Endodermal cell (in vitro differentiated cells): ENCODE results near the gene SMOC2. TPM values are rescaled to one million over a fixed set of nuclear protein-coding genes. Genes with fewer than 3 reads are reported as not detected.

Source experiments
- DNase-seq: peaks from one replicate; pipeline ENCODE4 v3.0.0-alpha.2; 2017
- H3K27ac ChIP-seq: 2 replicates; pipeline ENCODE4 v1.5.1; 2013; ENCODE audit warnings: mild to moderate bottlenecking, low read depth, low read length, moderate library complexity
- H3K27me3 ChIP-seq: 2 replicates; pipeline ENCODE4 v1.6.1; 2013; ENCODE audit warnings: mild to moderate bottlenecking, low read length, moderate library complexity; ENCODE audit not compliant: insufficient read depth, control insufficient read depth, poor library complexity, severe bottlenecking
- H3K36me3 ChIP-seq: 2 replicates; pipeline ENCODE4 v1.7.0; 2013; ENCODE audit warnings: mild to moderate bottlenecking, low read length, moderate library complexity; ENCODE audit not compliant: control insufficient read depth, insufficient read depth
- H3K4me1 ChIP-seq: one replicate; pipeline ENCODE4 v1.7.0; 2013; ENCODE audit warnings: low read length; ENCODE audit not compliant: control insufficient read depth, insufficient read depth
- H3K4me3 ChIP-seq: 2 replicates; pipeline ENCODE4 v1.5.1; 2013; ENCODE audit warnings: mild to moderate bottlenecking, low read length, moderate library complexity
- H3K9ac ChIP-seq: 2 replicates; pipeline ENCODE4 v1.6.1; 2013; ENCODE audit warnings: mild to moderate bottlenecking, low read length, moderate library complexity; ENCODE audit not compliant: poor library complexity, severe bottlenecking; ENCODE audit errors: extremely low read depth
- H3K9me3 ChIP-seq: 2 replicates; pipeline ENCODE4 v1.6.1; 2013; ENCODE audit warnings: mild to moderate bottlenecking, low read length, moderate library complexity; ENCODE audit not compliant: control insufficient read depth
- H3K27ac Mint-ChIP-seq: 2 replicates; pipeline ENCODE4 v1.8.0; 2020; ENCODE audit warnings: mixed read lengths
- H3K27me3 Mint-ChIP-seq: 2 replicates; pipeline ENCODE4 v1.8.0; 2021; ENCODE audit warnings: mild to moderate bottlenecking, mixed read lengths; ENCODE audit not compliant: insufficient read depth
- H3K36me3 Mint-ChIP-seq: 2 replicates; pipeline ENCODE4 v1.8.0; 2020; ENCODE audit warnings: low read depth, mixed read lengths
- H3K4me1 Mint-ChIP-seq: 2 replicates; pipeline ENCODE4 v1.8.0; 2020; ENCODE audit warnings: mixed read lengths
- H3K4me3 Mint-ChIP-seq: 2 replicates; pipeline ENCODE4 v1.8.0; 2020; ENCODE audit warnings: mild to moderate bottlenecking, moderate library complexity, mixed read lengths
- H3K9me3 Mint-ChIP-seq: 2 replicates; pipeline ENCODE4 v1.8.0; 2020; ENCODE audit warnings: mild to moderate bottlenecking, mixed read lengths
- WGBS, 2 experiments: methylation state at CpG; one replicate each; pipeline versions ENCODE4 v1.1.5 to v1.1.7; 2013; ENCODE audit warnings: missing lambda C conversion rate in 2 of 2, mixed read lengths in 1 of 2; ENCODE audit not compliant: insufficient coverage in 1 of 2, insufficient read length in 1 of 2; 5-methylcytosine and 5-hydroxymethylcytosine counted together
- total RNA-seq, 2 donors: library from RNA; stranded (reverse); fragmentation: NEBNext Ultra II Directional in 1 of 2; extraction: Animal tissue kit (Norgen Biotek cat#: 25700) in 1 of 2; gene quantifications; 2 replicates in 1 of 2; 3 replicates in 1 of 2; pipeline ENCODE4 v1.2.1, GENCODE V29; 2021
- TF ChIP-seq, protein P1 (sequence below): fragments of 200-600 bp; sonication (generic); conservative IDR thresholded peaks from 2 replicates; pipeline ENCODE4 v1.5.0; 2021; ENCODE audit warnings: antibody characterized with exemption, mild to moderate bottlenecking

The SMOC2 gene
- total RNA-seq, 2 donors from 2014 or later, result 0.20 TPM; not detected in 1

GRCh38 chr6:168475188-168476013, 34.4 kb downstream of the SMOC2 start:
- Mint-ChIP-seq H3K27me3 (peaks cover 2% of the 10 kb centered on the region), H3K27ac (no peak overlapping the region), H3K4me1 (no peaks in the 10 kb centered on the region), H3K9me3 (peaks cover 2% of the 10 kb centered on the region), H3K4me3 (no peak overlapping the region), H3K36me3 (no peaks in the 10 kb centered on the region)
- no peak for DNase-seq
- H3K36me3 ChIP-seq, result no peaks in the 10 kb centered on the region
- no peaks in the 10 kb centered on the region for H3K9me3 ChIP-seq
- H3K4me3 ChIP-seq, result no peak overlapping the region
- H3K9ac ChIP-seq, result no peak overlapping the region
- WGBS, 2 experiments, result 91% methylated on average over 7 to 26 of the region's 26 CpGs
- H3K4me1 ChIP-seq, result no peaks in the 10 kb centered on the region
- TF ChIP-seq, protein P1, sequence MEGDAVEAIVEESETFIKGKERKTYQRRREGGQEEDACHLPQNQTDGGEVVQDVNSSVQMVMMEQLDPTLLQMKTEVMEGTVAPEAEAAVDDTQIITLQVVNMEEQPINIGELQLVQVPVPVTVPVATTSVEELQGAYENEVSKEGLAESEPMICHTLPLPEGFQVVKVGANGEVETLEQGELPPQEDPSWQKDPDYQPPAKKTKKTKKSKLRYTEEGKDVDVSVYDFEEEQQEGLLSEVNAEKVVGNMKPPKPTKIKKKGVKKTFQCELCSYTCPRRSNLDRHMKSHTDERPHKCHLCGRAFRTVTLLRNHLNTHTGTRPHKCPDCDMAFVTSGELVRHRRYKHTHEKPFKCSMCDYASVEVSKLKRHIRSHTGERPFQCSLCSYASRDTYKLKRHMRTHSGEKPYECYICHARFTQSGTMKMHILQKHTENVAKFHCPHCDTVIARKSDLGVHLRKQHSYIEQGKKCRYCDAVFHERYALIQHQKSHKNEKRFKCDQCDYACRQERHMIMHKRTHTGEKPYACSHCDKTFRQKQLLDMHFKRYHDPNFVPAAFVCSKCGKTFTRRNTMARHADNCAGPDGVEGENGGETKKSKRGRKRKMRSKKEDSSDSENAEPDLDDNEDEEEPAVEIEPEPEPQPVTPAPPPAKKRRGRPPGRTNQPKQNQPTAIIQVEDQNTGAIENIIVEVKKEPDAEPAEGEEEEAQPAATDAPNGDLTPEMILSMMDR, result no peak
- no peaks in the 10 kb centered on the region for H3K27me3 ChIP-seq
- H3K27ac ChIP-seq, result no peak overlapping the region

DNA sequence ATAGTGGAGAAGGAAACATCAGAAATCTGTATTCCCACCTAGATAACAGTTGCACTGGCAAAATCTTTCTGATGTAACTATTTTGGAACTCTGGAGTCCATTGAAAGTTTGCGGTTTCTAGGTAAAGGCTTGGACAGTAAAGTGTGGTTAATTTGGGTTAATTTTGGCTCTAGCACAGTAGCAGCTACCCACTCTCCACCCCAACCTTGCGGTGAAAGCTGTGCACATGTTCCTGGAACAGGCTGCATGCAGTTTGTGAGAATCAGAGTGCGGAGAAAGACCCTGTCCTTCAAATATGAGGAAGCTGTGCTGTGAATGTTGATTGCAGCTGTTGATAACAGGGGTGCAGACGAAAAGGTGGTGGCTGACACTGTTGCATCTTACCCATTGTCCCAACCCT, 38.4 kb downstream of the SMOC2 start:
- 87 to 100% methylated on average over 1 to 4 of the region's 4 CpGs for WGBS, 2 experiments
- H3K9me3 Mint-ChIP-seq, result peaks cover 7% of the 10 kb centered on the region
- H3K27me3 Mint-ChIP-seq, result peaks cover 4% of the 10 kb centered on the region
- H3K9me3 ChIP-seq, result no peaks in the 10 kb centered on the region
- no peak overlapping the region for H3K27ac ChIP-seq
- H3K9ac ChIP-seq, result no peak overlapping the region
- H3K4me1 ChIP-seq, result no peaks in the 10 kb centered on the region
- no peaks in the 10 kb centered on the region for H3K4me1 Mint-ChIP-seq
- TF ChIP-seq, protein P1, result no peak
- no peak for DNase-seq
- no peaks in the 10 kb centered on the region for H3K36me3 Mint-ChIP-seq
- no peak overlapping the region for H3K4me3 ChIP-seq
- H3K27me3 ChIP-seq, result no peaks in the 10 kb centered on the region
- no peak overlapping the region for H3K4me3 Mint-ChIP-seq
- no peak overlapping the region for H3K27ac Mint-ChIP-seq
- no peaks in the 10 kb centered on the region for H3K36me3 ChIP-seq

DNA sequence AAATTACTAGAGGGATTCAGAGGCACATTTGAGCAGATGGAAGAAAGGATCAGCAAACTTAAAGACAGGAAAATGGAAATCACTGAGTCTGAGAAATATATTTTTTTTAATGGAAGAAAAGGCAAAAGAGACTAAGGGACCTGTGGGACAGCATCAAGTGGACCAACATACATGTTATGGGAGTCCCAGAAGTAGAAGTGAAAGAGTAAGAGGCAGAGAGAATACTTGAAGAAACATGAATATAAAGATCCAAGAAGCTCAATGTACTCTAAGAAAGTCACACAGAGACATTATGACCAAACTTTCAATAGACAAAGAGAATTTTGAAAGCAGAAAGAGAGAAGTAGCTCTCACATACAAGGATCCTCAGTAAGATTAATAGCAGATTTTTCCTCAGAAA, 39.5 kb downstream of the SMOC2 start:
- DNase-seq, result no peak
- Mint-ChIP-seq H3K27ac (no peak overlapping the region), H3K9me3 (peaks cover 7% of the 10 kb centered on the region), H3K4me1 (no peaks in the 10 kb centered on the region), H3K36me3 (no peaks in the 10 kb centered on the region), H3K27me3 (peaks cover 4% of the 10 kb centered on the region), H3K4me3 (no peak overlapping the region)
- Histone ChIP-seq H3K9ac (no peak overlapping the region), H3K4me3 (no peak overlapping the region), H3K27me3 (no peaks in the 10 kb centered on the region), H3K27ac (no peak overlapping the region), H3K4me1 (no peaks in the 10 kb centered on the region), H3K9me3 (no peaks in the 10 kb centered on the region), H3K36me3 (no peaks in the 10 kb centered on the region)
- TF ChIP-seq, protein P1, result no peak
